ENCODE results near the gene GLT6D1.

GRCh38 chr9:135607401-135608293, 31.7 kb downstream of the GLT6D1 start:
- TF ChIP-seq ZNF460 (CRISPR knock-in tag; IDR thresholded peaks at IDR 0.05; ENCODE audit: borderline replicate concordance): no peak
- no peak for TF ChIP-seq FOXJ3 (CRISPR knock-in tag; IDR thresholded peaks at IDR 0.05; ENCODE audit: borderline replicate concordance)
- no peak for TF ChIP-seq REST (IDR thresholded peaks at IDR 0.05; ENCODE audit: borderline replicate concordance in 1 of 2, low read depth in 1 of 2, low read length in 2 of 2)
- TF ChIP-seq ZNF644 (CRISPR knock-in tag; IDR thresholded peaks at IDR 0.05; ENCODE audit: low read depth): no peak
- TF ChIP-seq RBM22 (optimal IDR thresholded peaks at IDR 0.05; ENCODE audit: low read length): no peak
- no peak for TF ChIP-seq ZNF282 (IDR thresholded peaks at IDR 0.05; ENCODE audit: partially characterized antibody)
- no peak for TF ChIP-seq POLR2A (IDR thresholded peaks at IDR 0.05; ENCODE audit: insufficient read depth in 1 of 2, low read depth in 2 of 2, low read length in 2 of 2)
- no peak for TF ChIP-seq TFAP4 (IDR thresholded peaks at IDR 0.05; ENCODE audit: borderline replicate concordance, low read depth)
- no peak for TF ChIP-seq SNRNP70 (IDR thresholded peaks at IDR 0.05; ENCODE audit: low read depth, low read length)
- no peak for TF ChIP-seq USF2 (IDR thresholded peaks at IDR 0.05; ENCODE audit: low read depth, low read length)
- TF ChIP-seq USF2 (CRISPR knock-in tag; IDR thresholded peaks at IDR 0.05; ENCODE audit: borderline replicate concordance): no peak
